GM19467 (cell line): ENCODE results near the gene FBL.
A peak's percentile ranks its signal among the peaks of the same experiment; 100 is the strongest.
"Not testable (repeated sequence)": the region's sequence is repeated elsewhere in the genome, so short reads cannot be mapped to it uniquely, and the experiment has no call there.

Experiments
- ATAC-seq: cut with Tn5 transposase; IDR thresholded peaks from one replicate; pipeline ENCODE4 v1.9.1; 2021; ENCODE audit warnings: mild to moderate bottlenecking, moderate library complexity; ENCODE audit not compliant: unreplicated experiment

The FBL gene

GRCh38 chr19:39845933-39846677 is at the start of gene FBL:
FBL (minus strand) TSS chr19:39846379; CDS start chr19:39846300, 79 bp downstream.
- peak; percentile 71 for ATAC-seq

DNA sequence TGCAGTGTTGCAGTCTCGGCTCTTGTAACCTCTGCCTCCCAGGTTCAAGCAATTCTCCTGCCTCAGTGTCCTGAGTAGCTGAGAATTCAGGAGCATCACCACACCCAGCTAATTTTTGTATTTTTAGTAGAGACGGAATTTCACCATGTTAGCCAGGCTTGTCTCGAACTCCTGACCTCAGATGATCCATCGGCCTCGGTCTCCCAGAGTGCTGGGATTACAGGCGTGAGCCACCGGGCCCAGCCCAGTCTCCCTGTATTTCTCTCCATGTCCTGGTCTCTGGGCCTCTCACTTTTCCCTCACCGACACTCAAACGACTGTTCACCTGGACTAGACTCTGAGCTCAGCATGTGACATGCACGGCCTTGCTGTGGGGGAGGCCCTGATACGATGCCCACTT is 48.9 kb upstream of the FBL start:
- ATAC-seq = not testable (repeated sequence)

DNA sequence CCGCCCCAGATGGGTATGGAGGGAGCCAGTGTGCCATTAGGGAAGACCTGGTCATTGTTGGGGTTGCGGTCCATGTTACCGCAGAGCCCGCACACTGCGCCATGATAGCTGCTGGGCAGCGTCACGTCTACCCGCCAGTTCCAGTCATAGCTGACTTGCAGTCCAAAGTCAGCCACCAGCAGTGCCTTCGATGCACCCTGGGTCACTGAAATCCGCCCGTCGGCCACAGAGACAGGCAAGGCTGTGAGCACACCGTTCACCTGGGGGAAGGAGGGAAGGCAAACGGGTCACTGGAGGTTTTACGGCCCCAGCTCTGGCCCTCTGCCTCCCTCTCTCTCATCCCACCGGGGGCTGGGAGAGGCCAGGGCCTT is 48.0 kb upstream of the FBL start:
- not testable (repeated sequence) for ATAC-seq

DNA sequence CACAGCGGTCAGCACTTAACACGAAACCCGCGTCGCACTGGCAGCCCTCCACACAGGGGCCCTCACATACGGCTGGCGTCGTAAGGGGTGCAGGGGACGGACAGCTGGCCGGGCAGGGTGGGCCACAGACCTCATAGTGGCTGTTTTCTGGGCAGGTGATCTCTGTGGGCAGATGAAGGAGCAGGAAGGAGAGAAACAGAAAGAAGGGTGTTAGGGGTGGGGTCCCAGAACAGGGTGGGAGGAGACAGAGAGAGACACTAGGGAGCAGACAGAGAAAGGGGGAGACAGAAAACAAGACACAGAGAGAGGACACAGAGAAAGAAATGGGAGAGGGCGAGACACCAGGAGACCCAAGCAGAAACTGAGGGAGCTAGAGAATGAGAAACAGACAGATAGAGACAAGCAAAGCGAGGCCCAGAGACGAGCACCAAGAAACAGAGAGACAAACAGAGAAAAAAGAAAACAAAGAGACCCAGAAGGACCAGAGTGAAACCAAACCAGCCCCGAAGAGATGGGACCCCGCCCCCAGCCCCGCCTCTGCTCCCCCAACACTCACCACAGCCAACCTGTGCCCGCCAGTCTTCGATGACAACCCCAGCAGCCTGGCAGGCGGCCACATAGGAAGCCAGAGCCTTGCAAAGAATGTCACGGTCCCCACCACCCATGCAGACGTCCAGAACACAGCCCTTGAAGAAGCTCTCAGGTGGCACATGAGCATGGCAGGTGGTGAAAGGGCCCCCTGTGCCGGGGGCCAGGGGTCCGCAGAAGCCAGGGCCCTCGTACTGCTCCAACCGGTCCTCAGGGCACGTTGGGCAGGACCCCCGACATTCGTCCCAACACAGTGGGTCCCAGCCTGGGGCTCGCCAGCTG is 47.4 kb upstream of the FBL start:
- not testable (repeated sequence) for ATAC-seq

DNA sequence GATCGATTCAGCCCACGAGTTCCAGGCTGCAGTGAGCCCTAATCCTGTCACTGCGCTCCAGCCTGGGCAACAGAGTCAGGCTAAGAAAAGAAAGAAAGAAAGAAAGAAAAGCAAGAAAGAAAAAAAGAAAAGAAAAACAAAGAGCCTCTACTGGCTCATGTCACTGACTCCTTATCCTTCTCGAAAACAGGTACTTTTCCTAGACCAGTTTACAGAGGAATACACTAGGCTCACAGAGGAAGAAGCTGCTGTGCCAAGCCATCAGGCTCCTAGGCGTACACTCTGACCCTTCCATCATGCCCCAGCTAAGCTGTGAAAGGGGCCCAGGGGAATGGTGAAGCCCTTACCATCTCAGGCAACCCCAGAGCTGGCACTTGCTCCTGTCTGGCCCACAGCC is 46.3 kb upstream of the FBL start:
- ATAC-seq = not testable (repeated sequence)

- not testable (repeated sequence) for ATAC-seq
These were observed 45.7 kb upstream of the FBL start for GRCh38 chr19:39891660-39892505.

DNA sequence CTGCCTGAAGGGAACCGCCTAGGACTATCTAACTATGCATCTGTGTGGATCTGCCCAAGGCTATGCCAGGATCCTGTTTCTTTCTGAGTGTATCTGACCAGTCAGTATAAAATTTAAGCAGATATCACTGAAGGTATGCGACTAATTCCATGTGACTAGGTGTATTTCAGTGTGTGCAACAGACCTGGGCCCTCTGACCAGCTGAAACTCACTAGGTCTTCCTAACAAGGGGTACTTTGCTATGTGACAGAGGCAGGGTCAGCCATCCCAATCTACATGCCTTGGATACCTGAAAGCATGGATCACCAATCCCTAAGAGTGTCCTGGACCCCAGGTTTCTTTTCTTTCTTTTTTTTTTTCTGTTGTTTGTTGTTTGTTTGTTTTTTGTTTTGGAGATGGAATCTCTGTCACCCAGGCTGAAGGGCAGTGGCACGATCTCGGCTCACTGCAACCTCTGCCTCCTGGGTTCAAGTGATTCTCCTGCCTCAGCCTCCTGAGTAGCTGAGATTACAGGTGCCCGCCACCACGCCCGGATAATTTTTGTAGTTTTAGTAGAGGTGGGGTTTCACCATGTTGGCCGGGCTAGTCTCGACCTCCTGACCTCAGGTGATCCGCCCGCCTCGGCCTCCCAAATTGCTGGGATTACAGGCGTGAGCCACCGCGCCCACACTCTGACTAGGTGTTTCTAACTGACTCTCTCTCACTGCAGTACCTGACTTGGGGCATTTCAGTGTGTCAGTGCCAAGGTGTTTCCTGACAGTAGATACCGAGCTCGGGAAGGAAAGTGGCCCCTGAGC is 44.8 kb upstream of the FBL start:
- ATAC-seq = no peak

GRCh38 chr19:39889872-39890754 is 43.9 kb upstream of the FBL start:
- ATAC-seq = not testable (repeated sequence)

- ATAC-seq = not testable (repeated sequence)
These were observed 41.3 kb upstream of the FBL start for GRCh38 chr19:39887456-39887951.

DNA sequence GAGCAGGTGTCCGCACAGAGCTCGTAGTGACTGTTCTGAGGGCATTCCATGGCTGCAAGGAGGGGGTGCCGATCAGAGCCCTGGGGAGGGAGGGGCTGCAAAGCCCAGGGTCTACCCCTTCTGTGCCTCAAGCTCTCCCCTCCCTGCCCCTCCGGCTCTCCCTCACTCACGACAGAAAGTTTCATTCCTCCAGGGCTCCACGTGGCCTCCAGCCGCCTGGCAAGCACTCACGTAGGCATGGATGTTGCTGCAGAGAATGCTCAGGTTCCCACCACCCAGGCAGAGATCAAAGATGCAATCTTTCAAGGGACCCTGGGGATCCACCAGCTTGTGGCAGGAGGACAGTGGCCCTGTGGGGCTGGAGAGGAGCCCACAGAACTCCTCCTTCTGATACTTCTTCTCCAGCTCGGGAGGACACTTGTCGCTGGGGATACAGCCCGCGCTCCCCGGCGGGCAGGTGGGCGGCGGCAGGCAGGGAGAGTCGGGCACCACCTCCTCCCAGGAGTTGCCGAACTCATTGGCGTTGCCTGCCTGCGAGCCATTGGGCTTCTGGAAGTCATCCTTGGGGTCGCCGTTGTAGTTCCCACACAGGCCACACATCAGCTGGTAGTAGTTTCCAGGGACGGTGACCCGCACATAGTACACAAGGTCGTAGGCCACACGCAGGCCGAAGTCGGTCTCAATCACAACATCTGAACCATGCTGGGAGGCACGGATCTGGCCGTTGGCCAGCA is 39.8 kb upstream of the FBL start:
- ATAC-seq = not testable (repeated sequence)

- not testable (repeated sequence) for ATAC-seq
These were observed 38.5 kb upstream of the FBL start for GRCh38 chr19:39884721-39885120.

DNA sequence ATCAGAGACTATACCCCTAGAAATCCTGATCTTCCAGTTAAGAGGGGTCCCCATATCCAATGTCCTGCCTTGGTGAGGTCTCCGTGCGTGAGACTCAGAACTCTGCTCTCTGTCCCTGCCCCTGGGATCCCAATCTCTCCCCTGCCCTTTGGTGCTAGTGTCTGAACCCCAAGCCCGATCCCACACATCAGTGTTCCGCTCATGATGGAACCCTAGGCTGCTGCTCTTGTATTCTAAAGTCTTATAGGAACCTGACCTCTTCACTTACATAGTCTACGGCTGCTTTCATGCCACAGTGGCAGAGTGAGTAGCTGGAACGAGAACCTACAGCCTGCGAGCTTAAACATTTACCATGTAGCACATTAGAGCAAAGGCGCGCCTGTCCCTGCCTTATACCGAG is 36.5 kb upstream of the FBL start:
- ATAC-seq = not testable (repeated sequence)

- not testable (repeated sequence) for ATAC-seq
These were observed 35.4 kb upstream of the FBL start for GRCh38 chr19:39881495-39882110.

GRCh38 chr19:39880241-39880640 is 34.1 kb upstream of the FBL start:
- ATAC-seq = not testable (repeated sequence)

- ATAC-seq = not testable (repeated sequence)
These were observed 33.6 kb upstream of the FBL start for GRCh38 chr19:39879796-39880195.

- not testable (repeated sequence) for ATAC-seq
These were observed 32.7 kb upstream of the FBL start for GRCh38 chr19:39878866-39879265.

GRCh38 chr19:39878398-39878797 is 32.2 kb upstream of the FBL start:
- no peak for ATAC-seq

DNA sequence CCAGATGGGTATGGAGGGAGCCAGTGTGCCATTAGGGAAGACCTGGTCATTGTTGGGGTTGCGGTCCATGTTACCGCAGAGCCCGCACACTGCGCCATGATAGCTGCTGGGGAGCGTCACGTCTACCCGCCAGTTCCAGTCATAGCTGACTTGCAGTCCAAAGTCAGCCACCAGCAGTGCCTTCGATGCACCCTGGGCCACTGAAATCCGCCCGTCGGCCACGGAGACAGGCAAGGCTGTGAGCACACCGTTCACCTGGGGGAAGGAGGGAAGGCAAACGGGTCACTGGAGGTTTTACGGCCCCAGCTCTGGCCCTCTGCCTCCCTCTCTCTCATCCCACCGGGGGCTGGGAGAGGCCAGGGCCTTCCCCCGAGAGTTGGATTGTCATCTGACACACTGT is 31.8 kb upstream of the FBL start:
- not testable (repeated sequence) for ATAC-seq
